ENCODE measurements around the gene SORCS2. TPM values are rescaled to one million over a fixed set of nuclear protein-coding genes. Genes with fewer than 3 reads are reported as not detected.

Gene SORCS2
- total RNA-seq, 1 donor from 2014 or later, result 13.4 TPM

GRCh38 chr4:7425124-7425523 lies 232.8 kb downstream of the SORCS2 start:
- no peak overlapping the region for H3K27ac Mint-ChIP-seq
- no peaks in the 10 kb centered on the region for H3K36me3 Mint-ChIP-seq
- H3K4me3 Mint-ChIP-seq, result no peak overlapping the region
- TF ChIP-seq CTCF (conservative IDR thresholded peaks at IDR 0.05), result no peak
- H3K4me1 Mint-ChIP-seq (ENCODE audit: unreplicated experiment), result peaks cover 20% of the 10 kb centered on the region
- H3K9me3 Mint-ChIP-seq, result no peaks in the 10 kb centered on the region
- no peaks in the 10 kb centered on the region for H3K27me3 Mint-ChIP-seq
- DNase-seq (ENCODE audit: extremely low spot score, unreplicated experiment), result peak; percentile 67

GRCh38 chr4:7425591-7426468 lies 233.5 kb downstream of the SORCS2 start:
- no peaks in the 10 kb centered on the region for H3K36me3 Mint-ChIP-seq
- peaks cover 20% of the 10 kb centered on the region for H3K4me1 Mint-ChIP-seq (ENCODE audit: unreplicated experiment)
- H3K9me3 Mint-ChIP-seq, result no peaks in the 10 kb centered on the region
- peak; percentile 63 for DNase-seq (ENCODE audit: extremely low spot score, unreplicated experiment)
- no peak overlapping the region for H3K27ac Mint-ChIP-seq
- no peak for TF ChIP-seq CTCF (conservative IDR thresholded peaks at IDR 0.05)
- H3K4me3 Mint-ChIP-seq, result no peak overlapping the region
- no peaks in the 10 kb centered on the region for H3K27me3 Mint-ChIP-seq

GRCh38 chr4:7426525-7427171 lies 234.3 kb downstream of the SORCS2 start:
- Mint-ChIP-seq H3K27me3 (no peaks in the 10 kb centered on the region), H3K9me3 (no peaks in the 10 kb centered on the region), H3K36me3 (no peaks in the 10 kb centered on the region), H3K4me3 (no peak overlapping the region), H3K4me1 (ENCODE audit: unreplicated experiment) (peaks cover 20% of the 10 kb centered on the region), H3K27ac (no peak overlapping the region)
- DNase-seq (ENCODE audit: extremely low spot score, unreplicated experiment), result peak; percentile 48
- no peak for TF ChIP-seq CTCF (conservative IDR thresholded peaks at IDR 0.05)

- Mint-ChIP-seq H3K9me3 (no peaks in the 10 kb centered on the region), H3K27me3 (no peaks in the 10 kb centered on the region), H3K36me3 (no peaks in the 10 kb centered on the region), H3K27ac (peak overlapping the region; percentile 61), H3K4me3 (no peak overlapping the region), H3K4me1 (ENCODE audit: unreplicated experiment) (peaks cover 20% of the 10 kb centered on the region)
- peak; percentile 62 for DNase-seq (ENCODE audit: extremely low spot score, unreplicated experiment)
- no peak for TF ChIP-seq CTCF (conservative IDR thresholded peaks at IDR 0.05)
These were observed 235.0 kb downstream of the SORCS2 start for GRCh38 chr4:7427361-7427760.

- Mint-ChIP-seq H3K27ac (peak overlapping the region; percentile 78), H3K27me3 (no peaks in the 10 kb centered on the region), H3K4me3 (no peak overlapping the region), H3K4me1 (ENCODE audit: unreplicated experiment) (peaks cover 20% of the 10 kb centered on the region), H3K36me3 (no peaks in the 10 kb centered on the region), H3K9me3 (no peaks in the 10 kb centered on the region)
- TF ChIP-seq CTCF (conservative IDR thresholded peaks at IDR 0.05), result no peak
- peak; percentile 54 for DNase-seq (ENCODE audit: extremely low spot score, unreplicated experiment)
These were observed 235.5 kb downstream of the SORCS2 start for GRCh38 chr4:7427831-7428260.
